ENCODE results near the gene ANKRD6.
A peak's percentile ranks its signal among the peaks of the same experiment; 100 is the strongest.
"Not testable (repeated sequence)": the region's sequence is repeated elsewhere in the genome, so short reads cannot be mapped to it uniquely, and the experiment has no call there.

ANKRD6 gene

GRCh38 chr6:89610149-89610642 lies 177.2 kb downstream of the ANKRD6 start:
- DNase-seq: peak; percentile 56

- DNase-seq: no peak
Observed at GRCh38 chr6:89611666-89612065, 178.7 kb downstream of the ANKRD6 start.

- DNase-seq: no peak
Observed at GRCh38 chr6:89612121-89612520, 179.2 kb downstream of the ANKRD6 start.

- no peak for DNase-seq
Observed at GRCh38 chr6:89613790-89614189, 180.8 kb downstream of the ANKRD6 start.

- DNase-seq: no peak
Observed at GRCh38 chr6:89615882-89616281, 182.9 kb downstream of the ANKRD6 start.

- no peak for DNase-seq
Observed at GRCh38 chr6:89616531-89616930, 183.6 kb downstream of the ANKRD6 start.

GRCh38 chr6:89618026-89618425 lies 185.1 kb downstream of the ANKRD6 start:
- no peak for DNase-seq

GRCh38 chr6:89619567-89619966 lies 186.6 kb downstream of the ANKRD6 start:
- no peak for DNase-seq

- no peak for DNase-seq
Observed at GRCh38 chr6:89623749-89624148, 190.8 kb downstream of the ANKRD6 start.

GRCh38 chr6:89630488-89630887 lies 197.5 kb downstream of the ANKRD6 start:
- no peak for DNase-seq

GRCh38 chr6:89636412-89636811 lies 203.5 kb downstream of the ANKRD6 start:
- not testable (repeated sequence) for DNase-seq

- DNase-seq: no peak
Observed at GRCh38 chr6:89637960-89638319, 205.0 kb downstream of the ANKRD6 start.

- DNase-seq: peak; percentile 91
Observed at GRCh38 chr6:89638320-89639195, 205.6 kb downstream of the ANKRD6 start, which contains the start of gene LYRM2. TSS of gene LYRM2 (minus strand) at chr6:89638747. CDS start at chr6:89638716, 31 bp downstream.

- no peak for DNase-seq
Observed at GRCh38 chr6:89640804-89641203, 207.9 kb downstream of the ANKRD6 start.

- DNase-seq: not testable (repeated sequence)
Observed at GRCh38 chr6:89641581-89641980, 208.6 kb downstream of the ANKRD6 start.

GRCh38 chr6:89642956-89643355 lies 210.0 kb downstream of the ANKRD6 start:
- DNase-seq: no peak

- no peak for DNase-seq
Observed at GRCh38 chr6:89643406-89643805, 210.5 kb downstream of the ANKRD6 start.

GRCh38 chr6:89644864-89645263 lies 211.9 kb downstream of the ANKRD6 start:
- no peak for DNase-seq

- DNase-seq: no peak
Observed at GRCh38 chr6:89649682-89650081, 216.7 kb downstream of the ANKRD6 start.

- DNase-seq: no peak
Observed at GRCh38 chr6:89650579-89650978, 217.6 kb downstream of the ANKRD6 start.

GRCh38 chr6:89655122-89655521 lies 222.2 kb downstream of the ANKRD6 start:
- no peak for DNase-seq

- no peak for DNase-seq
Observed at GRCh38 chr6:89657445-89658158, 224.7 kb downstream of the ANKRD6 start.

- no peak for DNase-seq
Observed at GRCh38 chr6:89660981-89661380, 228.0 kb downstream of the ANKRD6 start.

GRCh38 chr6:89661559-89661958 lies 228.6 kb downstream of the ANKRD6 start:
- no peak for DNase-seq

Data from COR-L47 (cell line).